Muscle of arm (tissue), 12 donors: ENCODE data around the gene HSPA12A. TPM values are rescaled to one million over a fixed set of nuclear protein-coding genes. Genes with fewer than 3 reads are reported as not detected.

Experiments
- DNase-seq: peaks from one replicate; pipeline ENCODE4 v3.0.0-alpha.2; 2013
- polyA plus RNA-seq, 12 donors: library from polyadenylated mRNA; unstranded; fragments of 120-200 nt; gene quantifications; one replicate each; pipeline ENCODE4 v1.2.1, GENCODE V29; 2013; ENCODE audit not compliant: insufficient read length in 12 of 12

Gene HSPA12A
- polyA plus RNA-seq, 12 donors, result 4.6 to 14.6 (median 7.4) TPM; not detected in 1

DNA sequence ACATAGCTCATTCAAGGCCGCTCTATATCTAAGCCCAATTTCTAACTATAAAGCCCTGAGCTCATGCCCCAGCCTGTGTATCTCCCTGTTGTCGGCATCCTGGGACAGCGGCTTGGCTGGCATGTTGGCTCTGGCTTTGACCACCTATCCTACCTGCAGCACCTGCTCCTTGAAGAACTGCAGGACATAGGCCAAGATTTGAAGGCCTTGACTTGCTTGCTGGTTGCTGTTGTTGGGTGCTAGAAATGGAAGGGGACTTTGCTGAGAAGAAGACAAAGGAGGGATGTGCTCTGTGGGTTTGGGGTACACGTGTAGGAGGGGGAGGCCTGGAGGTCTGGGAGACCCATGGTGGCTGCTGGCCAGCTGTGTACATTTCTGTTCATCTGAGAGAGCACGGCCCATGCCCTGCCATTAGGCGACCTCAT is 110.5 kb downstream of the HSPA12A start:
- no peak for DNase-seq

DNA sequence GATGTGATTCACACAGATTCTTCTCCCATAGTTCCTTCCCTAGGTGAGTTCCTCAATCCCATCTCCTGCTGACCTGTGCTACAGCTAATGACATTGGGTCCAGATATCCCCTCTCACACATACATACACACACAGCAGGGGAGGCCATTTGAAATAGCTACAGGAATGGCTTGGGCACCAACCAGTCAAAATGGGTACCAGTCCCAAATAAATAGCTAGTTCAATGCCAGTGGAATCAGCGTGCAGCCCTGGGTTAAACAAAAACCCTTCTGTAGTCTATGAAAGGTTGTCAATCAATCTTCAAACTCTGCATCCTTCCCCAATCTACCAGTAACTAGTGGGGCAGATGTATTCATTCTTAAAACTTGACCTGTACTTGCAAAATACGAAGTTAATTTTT is 112.3 kb downstream of the HSPA12A start:
- DNase-seq, result no peak

DNA sequence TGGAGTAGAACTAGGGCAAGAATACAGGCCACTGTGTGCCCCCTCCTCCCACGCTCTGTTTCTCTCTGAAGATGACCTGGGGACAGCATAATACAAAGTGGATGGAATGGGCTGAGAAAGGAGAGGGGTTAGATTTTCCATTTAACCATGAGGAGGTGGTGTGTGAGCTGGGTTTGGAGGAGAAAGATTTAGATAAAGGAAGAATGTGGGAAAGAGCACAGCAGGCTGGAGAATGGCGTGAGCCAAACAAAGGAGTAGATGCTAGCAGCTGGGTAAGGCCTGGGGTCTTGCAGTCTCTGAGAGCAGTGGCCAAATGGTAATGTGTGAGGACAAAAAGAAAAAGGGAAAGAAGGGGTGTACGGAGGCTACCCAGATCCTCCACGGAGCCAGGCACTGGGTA is 113.0 kb downstream of the HSPA12A start:
- DNase-seq, result no peak

DNA sequence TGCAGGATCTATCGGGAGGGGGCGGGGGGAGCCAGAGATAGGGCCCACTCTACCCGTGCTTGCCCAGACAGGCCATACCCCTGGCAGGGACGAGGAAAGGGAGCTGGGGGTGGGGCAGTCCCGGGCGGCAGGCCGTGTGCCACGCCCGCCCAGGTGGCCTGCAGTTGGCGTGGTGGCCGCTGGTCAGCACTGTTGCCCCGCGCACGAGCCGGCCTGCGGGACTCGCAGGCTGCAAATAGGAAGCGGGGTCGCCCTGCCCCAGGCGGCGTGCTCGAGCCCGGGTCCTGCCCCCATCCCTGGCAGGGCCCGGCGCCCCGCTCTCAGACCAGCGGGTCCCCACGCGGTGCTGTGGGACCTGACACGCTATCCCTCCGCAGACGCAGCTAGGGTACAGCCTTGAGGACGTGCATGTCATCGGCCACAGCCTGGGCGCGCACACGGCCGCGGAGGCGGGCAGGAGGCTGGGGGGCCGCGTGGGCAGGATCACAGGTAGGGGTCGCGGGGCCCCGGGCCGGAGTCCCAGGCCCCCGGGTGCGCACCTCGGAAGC is 114.9 kb downstream of the HSPA12A start:
- DNase-seq, result peak; percentile 4

DNA sequence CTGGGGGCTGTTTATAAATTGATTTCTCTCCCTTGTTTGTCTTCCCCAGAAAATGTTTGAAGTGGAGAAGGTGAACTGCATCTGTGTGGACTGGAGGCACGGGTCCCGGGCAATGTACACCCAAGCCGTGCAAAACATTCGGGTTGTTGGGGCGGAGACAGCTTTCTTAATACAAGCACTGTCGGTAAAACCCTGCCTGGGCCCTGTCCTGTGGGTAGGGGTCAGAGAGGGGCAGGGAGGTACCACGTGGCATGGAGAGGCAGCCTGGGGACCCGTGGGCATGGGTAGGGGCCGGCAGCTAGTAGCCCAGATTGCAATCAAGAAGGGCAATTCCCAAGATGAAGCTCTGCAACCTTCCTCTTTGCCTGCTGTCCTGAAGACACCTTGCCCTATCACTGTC is 115.6 kb downstream of the HSPA12A start:
- DNase-seq, result no peak

DNA sequence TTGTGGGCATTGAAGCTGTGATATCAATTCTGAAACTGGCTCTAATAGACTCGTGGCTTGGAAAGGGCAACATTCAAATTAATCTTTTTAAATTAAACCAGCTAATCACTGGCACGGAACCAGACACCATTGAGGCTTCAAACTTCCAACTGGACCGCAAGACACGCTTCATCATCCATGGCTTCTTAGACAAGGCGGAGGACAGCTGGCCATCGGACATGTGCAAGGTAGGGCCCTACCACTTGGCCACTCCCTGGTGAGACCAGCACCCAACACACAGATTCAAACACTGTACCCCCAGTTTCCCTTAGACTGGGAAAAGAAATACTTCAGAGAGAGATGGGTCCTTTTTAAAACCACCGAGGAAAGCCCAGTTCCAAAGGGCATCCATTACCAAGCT is 116.5 kb downstream of the HSPA12A start:
- no peak for DNase-seq

DNA sequence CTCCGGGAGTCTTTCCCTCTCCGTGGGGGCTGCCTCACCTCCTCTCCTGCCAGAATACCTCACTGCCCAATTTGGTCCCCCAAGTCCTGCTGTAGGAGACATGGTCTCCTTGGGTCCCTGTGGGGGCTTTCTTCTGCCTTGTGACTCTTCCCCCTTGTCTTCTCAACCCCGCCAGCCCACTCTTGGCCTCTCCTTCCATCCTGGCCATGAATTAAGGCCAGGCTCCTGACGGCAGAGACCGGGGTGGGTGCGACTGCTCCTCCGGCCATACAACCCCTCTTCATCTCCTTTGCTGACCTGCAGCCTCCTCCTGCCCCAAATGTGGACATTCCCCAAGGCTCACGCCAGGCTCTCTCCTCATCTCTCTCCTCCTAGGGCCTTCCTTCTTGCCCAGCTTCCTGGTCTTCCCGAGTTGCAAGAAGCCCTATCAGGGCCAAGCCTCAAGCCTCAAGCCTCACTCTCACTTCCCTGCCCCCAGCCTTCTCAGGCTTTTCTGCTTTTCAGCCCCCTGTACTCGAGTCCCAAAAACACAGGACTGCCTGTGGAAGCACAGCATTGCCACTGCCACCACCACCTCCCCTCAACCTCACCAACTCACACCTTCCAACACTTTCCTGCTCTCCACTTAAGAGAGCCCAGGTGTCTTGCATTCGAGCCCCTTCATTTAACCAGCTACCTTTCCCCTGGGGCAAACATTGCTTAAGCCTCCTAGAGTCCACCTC is 120.3 kb downstream of the HSPA12A start:
- no peak for DNase-seq

DNA sequence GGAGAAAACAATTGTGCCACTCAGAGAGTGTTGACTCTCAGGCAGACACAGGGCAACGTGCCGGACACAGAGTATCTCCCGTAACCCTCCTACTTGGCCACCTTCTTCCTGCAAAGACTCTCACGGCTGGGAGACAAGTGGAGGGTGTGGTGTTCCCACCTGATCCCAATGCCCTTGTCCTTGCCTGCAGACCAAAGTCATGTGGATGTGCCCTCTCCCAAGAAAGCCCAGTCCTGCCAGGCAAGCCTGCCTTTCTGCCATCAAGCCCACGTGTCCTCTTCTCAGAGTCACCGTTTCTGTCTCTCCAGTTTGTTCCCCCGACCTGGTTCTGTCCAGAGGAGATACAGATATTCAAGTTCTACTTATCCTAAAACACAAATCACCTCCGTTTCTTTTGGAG is 120.9 kb downstream of the HSPA12A start:
- no peak for DNase-seq

Other genes with a start within 250 kb of the HSPA12A start
- under 1 TPM in 6 of 12 donors, not detected in 6; 0.12 to 0.45 (median 0.16) TPM for gene PNLIP, start 196.6 kb downstream of the HSPA12A start, polyA plus RNA-seq
- gene PNLIPRP1, start 151.6 kb downstream of the HSPA12A start, polyA plus RNA-seq, result not detected
- gene PNLIPRP2, start 121.6 kb downstream of the HSPA12A start, polyA plus RNA-seq, result under 1 TPM in 5 of 12 donors, not detected in 7; 0.13 to 0.79 (median 0.22) TPM
- gene ENO4, start 106.9 kb upstream of the HSPA12A start, polyA plus RNA-seq, result 1 to 10 TPM in 2 of 12 donors, under 1 TPM in 8, not detected in 2; 0.18 to 1.5 (median 0.54) TPM